CD8-positive, alpha-beta memory T cell (primary cell): ENCODE results near the gene PPP6R2. TPM values are rescaled to one million over a fixed set of nuclear protein-coding genes. Genes with fewer than 3 reads are reported as not detected.

Experiments used
- CTCF ChIA-PET: fragments of 350-600 bp; sonication (Branson Sonifier 250); formaldehyde crosslinking; loops from one replicate; lab custom pipeline; 2021; ENCODE audit warnings: antibody characterized with exemption; lab: Charles Lee
- POLR2A ChIA-PET: fragments of 350-600 bp; sonication (Branson Sonifier 250); formaldehyde crosslinking; loops from one replicate; lab custom pipeline; 2021; ENCODE audit warnings: antibody characterized with exemption; lab: Charles Lee
- DNase-seq, 5 donors: peaks; one replicate each; pipeline versions ENCODE4 v3.0.0 to v3.0.0-alpha.2; 2020 to 2022; ENCODE audit warnings: mixed read lengths in 1 of 5
- H3K27ac ChIP-seq: one replicate; pipeline ENCODE4 v1.7.0; 2013; ENCODE audit warnings: low read depth, mild to moderate bottlenecking, low read length, moderate library complexity
- H3K27me3 ChIP-seq: 2 replicates; pipeline ENCODE4 v1.7.0; 2013; ENCODE audit warnings: low read length, mild to moderate bottlenecking; ENCODE audit not compliant: insufficient read depth, poor library complexity, severe bottlenecking
- H3K36me3 ChIP-seq: 2 replicates; pipeline ENCODE4 v1.7.0; 2013; ENCODE audit warnings: mild to moderate bottlenecking, low read length, moderate library complexity; ENCODE audit not compliant: insufficient read depth
- H3K4me1 ChIP-seq: 2 replicates; pipeline ENCODE4 v1.7.0; 2013; ENCODE audit warnings: mild to moderate bottlenecking, low read length, moderate library complexity; ENCODE audit not compliant: insufficient read depth
- H3K4me3 ChIP-seq: 2 replicates; pipeline ENCODE4 v1.7.0; 2013; ENCODE audit warnings: mild to moderate bottlenecking, low read length
- H3K9me3 ChIP-seq: 2 replicates; pipeline ENCODE4 v1.7.0; 2013; ENCODE audit warnings: mild to moderate bottlenecking, low read length
- H3K27ac Mint-ChIP-seq, 8 donors: one replicate each; pipeline ENCODE4 v1.8.0; 2020 to 2021; ENCODE audit warnings: mixed read lengths in 8 of 8, mild to moderate bottlenecking in 6 of 8, inconsistent platforms in 3 of 8, moderate library complexity in 3 of 8
- H3K27me3 Mint-ChIP-seq, 2 donors: one replicate each; pipeline ENCODE4 v1.8.0; 2020 to 2021; ENCODE audit warnings: mixed read lengths in 2 of 2, mild to moderate bottlenecking in 1 of 2, moderate library complexity in 1 of 2
- H3K36me3 Mint-ChIP-seq, 3 donors: one replicate each; pipeline ENCODE4 v1.8.0; 2020 to 2021; ENCODE audit warnings: mixed read lengths in 3 of 3, inconsistent platforms in 1 of 3, mild to moderate bottlenecking in 1 of 3
- H3K4me1 Mint-ChIP-seq, 3 donors: one replicate each; pipeline ENCODE4 v1.8.0; 2020 to 2021; ENCODE audit warnings: mixed read lengths in 3 of 3, inconsistent platforms in 1 of 3, mild to moderate bottlenecking in 1 of 3
- H3K4me3 Mint-ChIP-seq, 7 donors: one replicate each; pipeline ENCODE4 v1.8.0; 2020 to 2021; ENCODE audit warnings: mixed read lengths in 7 of 7, mild to moderate bottlenecking in 6 of 7, moderate library complexity in 4 of 7, inconsistent platforms in 2 of 7
- H3K9me3 Mint-ChIP-seq, 5 donors: one replicate each; pipeline ENCODE4 v1.8.0; 2020 to 2022; ENCODE audit warnings: mixed read lengths in 5 of 5, mild to moderate bottlenecking in 3 of 5, moderate library complexity in 2 of 5, inconsistent platforms in 1 of 5
- polyA plus RNA-seq: library from polyadenylated mRNA; unstranded; fragments of 300-500 nt; fragmentation: Illumina TruSeq; gene quantifications from one replicate; pipeline ENCODE4 v1.2.3, GENCODE V29; 2021
- total RNA-seq, 2 experiments: library from RNA; stranded (reverse); gene quantifications; one replicate each; pipeline ENCODE4 v1.2.3, GENCODE V29; 2021

The PPP6R2 gene
- total and polyA plus RNA-seq, 3 experiments from 2014 or later: 34.2 to 55.9 (median 49.7) TPM

DNA sequence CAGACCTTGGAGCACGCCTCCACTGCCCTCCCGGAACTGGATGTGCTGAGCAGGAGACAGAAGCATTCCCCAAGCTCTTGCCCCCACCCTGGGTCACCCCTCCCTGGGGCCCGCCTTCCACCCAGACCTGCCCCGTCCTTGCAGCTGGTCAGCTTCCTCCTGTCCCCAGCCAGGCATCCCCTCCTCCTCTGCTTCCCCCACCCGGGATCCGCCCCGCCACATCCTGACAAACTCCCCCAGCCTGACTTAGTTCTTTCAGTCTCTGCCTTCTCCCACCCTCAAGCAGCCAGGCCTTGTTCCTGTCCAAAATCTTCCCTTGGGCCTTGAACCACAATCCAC lies 34.6 kb upstream of the PPP6R2 start:
- H3K9me3 ChIP-seq: no peaks in the 10 kb centered on the region
- no peak overlapping the region for H3K4me3 ChIP-seq
- POLR2A ChIA-PET: no interaction called here
- Mint-ChIP-seq H3K4me3 (peak overlapping the region in 4 of 7 donors; percentile 59 to 73 (median 64)), H3K27me3 (peaks cover 11 to 12% of the 10 kb centered on the region in 2 donors), H3K9me3 (no peaks in the 10 kb centered on the region), H3K36me3 (no peaks in the 10 kb centered on the region), H3K4me1 (peaks cover 0 to 10% (median 2%) of the 10 kb centered on the region in 3 donors), H3K27ac (no peak overlapping the region)
- no peaks in the 10 kb centered on the region for H3K36me3 ChIP-seq
- no peak for DNase-seq
- CTCF ChIA-PET: interaction anchor here (0.9 kb wide), 1 partner anchor 34 kb away, joined by 3 read pairs; no protein-coding TSS in a partner anchor
- no peak overlapping the region for H3K27ac ChIP-seq
- peaks cover under 1% of the 10 kb centered on the region for H3K4me1 ChIP-seq
- H3K27me3 ChIP-seq: peaks cover 6% of the 10 kb centered on the region

DNA sequence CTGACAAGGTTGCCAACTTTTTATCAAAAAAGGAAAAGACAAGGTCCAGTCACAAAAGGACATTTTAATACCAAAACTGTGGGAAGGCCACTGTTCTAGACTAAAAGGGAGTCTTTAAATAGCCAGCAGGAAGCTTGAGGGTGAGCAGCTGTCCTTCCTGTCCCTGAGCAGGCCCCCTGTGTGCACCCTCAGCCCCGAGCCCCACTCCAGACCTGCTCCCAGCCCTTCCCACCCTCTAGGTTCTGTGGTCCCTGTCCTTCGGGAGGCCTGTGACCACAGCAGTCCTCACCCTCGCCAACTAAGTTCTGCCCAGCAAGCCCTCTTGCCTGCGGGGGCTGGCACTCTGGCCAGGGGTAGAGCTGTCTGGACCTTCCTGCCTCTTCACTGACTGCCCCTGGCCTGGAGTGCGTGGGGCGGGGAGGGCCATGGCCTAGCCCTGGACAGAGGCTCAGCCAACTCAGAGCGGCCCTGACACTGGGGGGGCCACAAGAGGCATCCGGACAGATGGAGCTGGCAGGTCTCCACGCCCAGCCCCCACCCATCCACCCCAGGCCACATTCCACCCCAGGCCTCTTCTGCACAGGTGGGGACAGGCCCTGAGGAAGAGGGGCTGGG lies 34.0 kb upstream of the PPP6R2 start:
- DNase-seq: no peak
- H3K27ac ChIP-seq: no peak overlapping the region
- Mint-ChIP-seq H3K27me3 (peaks cover 9 to 11% of the 10 kb centered on the region in 2 donors), H3K4me3 (peak overlapping the region in 5 of 7 donors; percentile 36 to 73 (median 63)), H3K27ac (peak overlapping the region in 1 of 8 donors; percentile 12), H3K9me3 (no peaks in the 10 kb centered on the region), H3K4me1 (peaks cover under 1 to 16% (median 4%) of the 10 kb centered on the region in 3 donors), H3K36me3 (no peaks in the 10 kb centered on the region)
- peaks cover 4% of the 10 kb centered on the region for H3K27me3 ChIP-seq
- no peaks in the 10 kb centered on the region for H3K9me3 ChIP-seq
- ChIA-PET POLR2A (no interaction called here), CTCF (interaction anchor here (0.9 kb wide), 1 partner anchor 33 kb away, joined by 3 read pairs; no protein-coding TSS in a partner anchor)
- no peak overlapping the region for H3K4me3 ChIP-seq
- peaks cover 6% of the 10 kb centered on the region for H3K4me1 ChIP-seq
- no peaks in the 10 kb centered on the region for H3K36me3 ChIP-seq

DNA sequence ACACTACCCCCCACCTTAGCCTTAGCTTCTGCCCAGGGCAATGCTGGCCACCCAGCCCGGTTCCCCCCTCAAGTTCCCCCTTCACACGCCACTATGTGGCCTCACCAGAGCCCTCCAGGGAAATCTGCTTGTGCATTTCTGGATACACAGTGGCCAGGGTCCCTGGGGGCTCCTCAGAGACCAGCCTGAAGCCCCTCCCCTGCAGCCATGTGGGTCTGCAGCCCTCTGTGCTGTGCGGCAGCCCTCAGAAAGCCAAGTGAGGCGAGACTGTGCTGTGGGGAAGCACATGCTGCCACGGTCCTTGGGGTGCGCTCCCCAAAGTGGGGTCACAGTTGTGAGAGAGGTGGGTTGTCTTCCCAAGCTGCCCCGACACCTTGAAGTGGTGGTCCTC lies 33.5 kb upstream of the PPP6R2 start:
- peaks cover 7% of the 10 kb centered on the region in 2 donors for H3K27me3 Mint-ChIP-seq
- ChIA-PET CTCF (no interaction called here), POLR2A (no interaction called here)
- H3K4me3 Mint-ChIP-seq: no peak overlapping the region
- no peak for DNase-seq
- no peaks in the 10 kb centered on the region for H3K9me3 Mint-ChIP-seq
- H3K36me3 Mint-ChIP-seq: no peaks in the 10 kb centered on the region
- peaks cover 9% of the 10 kb centered on the region for H3K4me1 ChIP-seq
- no peaks in the 10 kb centered on the region for H3K36me3 ChIP-seq
- H3K27me3 ChIP-seq: peaks cover 4% of the 10 kb centered on the region
- no peak overlapping the region for H3K4me3 ChIP-seq
- H3K27ac ChIP-seq: no peak overlapping the region
- H3K9me3 ChIP-seq: no peaks in the 10 kb centered on the region
- peaks cover 6 to 21% (median 8%) of the 10 kb centered on the region in 3 donors for H3K4me1 Mint-ChIP-seq
- H3K27ac Mint-ChIP-seq: peak overlapping the region in 1 of 8 donors; percentile 12

- H3K4me3 ChIP-seq: no peak overlapping the region
- POLR2A ChIA-PET: no interaction called here
- DNase-seq: no peak
- H3K36me3 ChIP-seq: no peaks in the 10 kb centered on the region
- Mint-ChIP-seq H3K27ac (no peak overlapping the region), H3K4me1 (peaks cover 8 to 27% (median 10%) of the 10 kb centered on the region in 3 donors), H3K36me3 (no peaks in the 10 kb centered on the region), H3K27me3 (peaks cover 7% of the 10 kb centered on the region in 2 donors), H3K4me3 (peak overlapping the region in 1 of 7 donors; percentile 27), H3K9me3 (no peaks in the 10 kb centered on the region)
- CTCF ChIA-PET: no interaction called here
- H3K4me1 ChIP-seq: peaks cover 15% of the 10 kb centered on the region
- H3K9me3 ChIP-seq: no peaks in the 10 kb centered on the region
- no peak overlapping the region for H3K27ac ChIP-seq
- peaks cover 4% of the 10 kb centered on the region for H3K27me3 ChIP-seq
These were observed 33.0 kb upstream of the PPP6R2 start for GRCh38 chr22:50310031-50310722.

DNA sequence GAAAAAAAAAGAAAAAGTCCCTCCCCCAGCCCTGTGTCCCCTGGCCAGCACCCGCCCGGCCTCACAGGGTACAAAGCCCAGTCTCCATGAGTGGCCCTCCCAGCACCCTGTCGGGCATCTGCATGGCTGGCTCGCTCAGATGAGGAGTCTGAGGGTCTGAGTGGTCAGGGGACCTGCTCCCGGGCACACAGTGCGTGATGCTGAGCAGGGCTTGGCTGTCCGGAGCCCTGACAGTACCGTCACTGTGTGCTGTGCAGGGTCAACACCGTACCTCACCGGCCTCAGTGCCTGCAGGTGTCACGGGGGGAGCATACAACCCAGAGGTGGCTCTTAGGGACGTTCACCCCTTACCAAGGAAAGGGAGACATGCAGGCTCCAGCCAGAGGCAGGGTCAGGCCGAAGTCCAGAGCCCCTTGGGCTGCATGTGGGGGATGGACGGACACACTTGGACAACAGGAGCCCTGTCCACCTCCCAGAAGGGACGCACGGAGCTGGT lies 32.1 kb upstream of the PPP6R2 start:
- H3K27me3 Mint-ChIP-seq: peaks cover 4% of the 10 kb centered on the region in 2 donors
- H3K9me3 ChIP-seq: no peaks in the 10 kb centered on the region
- no peak overlapping the region for H3K4me3 ChIP-seq
- no peaks in the 10 kb centered on the region for H3K36me3 ChIP-seq
- no peaks in the 10 kb centered on the region for H3K9me3 Mint-ChIP-seq
- no peak overlapping the region for H3K4me3 Mint-ChIP-seq
- no peak overlapping the region for H3K27ac Mint-ChIP-seq
- no peaks in the 10 kb centered on the region for H3K36me3 Mint-ChIP-seq
- H3K27me3 ChIP-seq: peaks cover 2% of the 10 kb centered on the region
- POLR2A ChIA-PET: no interaction called here
- CTCF ChIA-PET: no interaction called here
- peaks cover 12 to 29% (median 13%) of the 10 kb centered on the region in 3 donors for H3K4me1 Mint-ChIP-seq
- H3K27ac ChIP-seq: no peak overlapping the region
- no peak for DNase-seq
- peaks cover 17% of the 10 kb centered on the region for H3K4me1 ChIP-seq

GRCh38 chr22:50311606-50312351 lies 31.3 kb upstream of the PPP6R2 start:
- H3K9me3 ChIP-seq: no peaks in the 10 kb centered on the region
- Mint-ChIP-seq H3K36me3 (no peaks in the 10 kb centered on the region), H3K27me3 (peaks cover 0 to 2% of the 10 kb centered on the region in 2 donors), H3K27ac (no peak overlapping the region), H3K9me3 (no peaks in the 10 kb centered on the region), H3K4me3 (no peak overlapping the region), H3K4me1 (peaks cover 12 to 25% (median 13%) of the 10 kb centered on the region in 3 donors)
- H3K36me3 ChIP-seq: no peaks in the 10 kb centered on the region
- H3K27ac ChIP-seq: no peak overlapping the region
- H3K4me1 ChIP-seq: peaks cover 17% of the 10 kb centered on the region
- DNase-seq: no peak
- no peak overlapping the region for H3K4me3 ChIP-seq
- ChIA-PET CTCF (no interaction called here), POLR2A (no interaction called here)
- no peaks in the 10 kb centered on the region for H3K27me3 ChIP-seq

GRCh38 chr22:50312371-50312770 lies 30.8 kb upstream of the PPP6R2 start:
- ChIA-PET POLR2A (no interaction called here), CTCF (no interaction called here)
- Histone ChIP-seq H3K4me1 (peaks cover 17% of the 10 kb centered on the region), H3K27me3 (no peaks in the 10 kb centered on the region), H3K9me3 (no peaks in the 10 kb centered on the region), H3K4me3 (no peak overlapping the region), H3K36me3 (no peaks in the 10 kb centered on the region), H3K27ac (no peak overlapping the region)
- peaks cover 0 to 2% of the 10 kb centered on the region in 2 donors for H3K27me3 Mint-ChIP-seq
- H3K27ac Mint-ChIP-seq: no peak overlapping the region
- H3K9me3 Mint-ChIP-seq: no peaks in the 10 kb centered on the region
- H3K4me1 Mint-ChIP-seq: peaks cover 12 to 25% (median 13%) of the 10 kb centered on the region in 3 donors
- no peaks in the 10 kb centered on the region for H3K36me3 Mint-ChIP-seq
- no peak for DNase-seq
- peak overlapping the region in 1 of 7 donors; percentile 36 for H3K4me3 Mint-ChIP-seq
